GM12878 (cell line): ENCODE measurements around the gene SPATA2. TPM values are rescaled to one million over a fixed set of nuclear protein-coding genes. Genes with fewer than 3 reads are reported as not detected.

Source experiments
- ATAC-seq: fragments of 200-7000 bp; cut with Tn5 transposase; 3 replicates; pipeline ENCODE4 v1.9.1; 2020; ENCODE audit warnings: mild to moderate bottlenecking, moderate library complexity
- BruUV-seq: library from RNA; stranded (reverse); fragments of 400-500 nt; replicated peaks from 2 replicates; lab custom pipeline; 2021; lab: Mats Ljungman, UMichigan
- CTCF ChIA-PET: fragments of 300-600 bp; sonication (Branson Sonifier 250); formaldehyde crosslinking; extraction: SDS; loops from one replicate; lab custom pipeline; 2021; ENCODE audit warnings: inconsistent platforms; lab: Yijun Ruan, JAX
- POLR2A ChIA-PET: fragments of 350-600 bp; formaldehyde crosslinking; extraction: SDS; loops from one replicate; lab custom pipeline; 2021; ENCODE audit warnings: inconsistent platforms; lab: Charles Lee
- RAD21 ChIA-PET: fragments of 300-600 bp; sonication (Branson Sonifier 250); formaldehyde crosslinking; loops from one replicate; lab custom pipeline; 2023; ENCODE audit warnings: antibody characterized with exemption; ENCODE audit not compliant: unreplicated experiment; lab: Charles Lee
- SMC1A ChIA-PET: fragments of 300-600 bp; sonication (Branson Sonifier 250); formaldehyde crosslinking; loops from one replicate; lab custom pipeline; 2023; ENCODE audit not compliant: unreplicated experiment, uncharacterized antibody; lab: Charles Lee
- DNase-seq: peaks from one replicate; pipeline ENCODE4 v3.0.0-alpha.2; 2011; ENCODE audit warnings: low read depth, low spot score
- FAIRE-seq: peaks from 3 replicates; lab custom pipeline; 2011; peaks lifted over from hg19 to GRCh38; lab: Jason Lieb, UNC
- H2AFZ ChIP-seq: 2 replicates; pipeline ENCODE4 v1.6.0; 2011; ENCODE audit warnings: low read depth, low read length, control low read depth; ENCODE audit not compliant: control insufficient read depth
- H3K27ac ChIP-seq: 2 replicates; pipeline ENCODE4 v1.5.1; 2011; ENCODE audit warnings: control low read depth; ENCODE audit not compliant: control insufficient read depth, insufficient read depth
- H3K27me3 ChIP-seq, 2 experiments: replicated peaks in 1 of 2; 2 replicates each; pipeline versions ENCODE4 v1.6.0 to v1.6.1; 2011; ENCODE audit warnings: low read length in 1 of 2; ENCODE audit not compliant: control insufficient read depth in 2 of 2, insufficient read depth in 2 of 2
- H3K36me3 ChIP-seq, 2 experiments: 2 replicates each; pipeline ENCODE4 v1.5.1; 2011; ENCODE audit warnings: low read length in 1 of 2; ENCODE audit not compliant: control insufficient read depth in 2 of 2, insufficient read depth in 2 of 2
- H3K4me1 ChIP-seq: 2 replicates; pipeline ENCODE4 v1.6.1; 2011; ENCODE audit warnings: mild to moderate bottlenecking, low read length, moderate library complexity, mixed read lengths; ENCODE audit not compliant: control insufficient read depth, insufficient read depth
- H3K4me2 ChIP-seq: 2 replicates; pipeline ENCODE4 v1.6.0; 2011; ENCODE audit warnings: control low read depth; ENCODE audit not compliant: control insufficient read depth, insufficient read depth
- H3K4me3 ChIP-seq: fragments of 200-600 bp; sonication (generic); 2 replicates; pipeline ENCODE4 v1.5.1; 2016
- H3K79me2 ChIP-seq: 2 replicates; pipeline ENCODE4 v1.6.0; 2011; ENCODE audit warnings: low read length; ENCODE audit not compliant: control insufficient read depth, insufficient read depth
- H3K9ac ChIP-seq: 2 replicates; pipeline ENCODE4 v1.8.0; 2011; ENCODE audit warnings: low read length, control low read depth, mixed read lengths; ENCODE audit not compliant: control insufficient read depth, insufficient read depth
- H3K9me3 ChIP-seq: replicated peaks from 3 replicates; pipeline ENCODE4 v1.5.1; 2011; ENCODE audit warnings: mild to moderate bottlenecking, low read length; ENCODE audit not compliant: control insufficient read depth, insufficient read depth
- H4K20me1 ChIP-seq: 2 replicates; pipeline ENCODE4 v1.6.0; 2011; ENCODE audit not compliant: control insufficient read depth, insufficient read depth
- GABPA ChIP-seq: IDR thresholded peaks from 2 replicates; pipeline ENCODE4 v1.6.1; 2014; ENCODE audit warnings: antibody characterized with exemption, low read depth, mild to moderate bottlenecking, inconsistent platforms
- HDAC2 ChIP-seq: fragments of 200-600 bp; sonication (generic); IDR thresholded peaks from 2 replicates; pipeline ENCODE4 v1.6.1; 2017
- KAT2A ChIP-seq: conservative IDR thresholded peaks from 2 replicates; pipeline ENCODE4 v1.6.1; 2011; ENCODE audit warnings: low read depth, low read length; ENCODE audit not compliant: control insufficient read depth
- WGBS: methylation state at CpG from one replicate; pipeline ENCODE4 v1.1.6; 2016; ENCODE audit warnings: low lambda C conversion rate; ENCODE audit not compliant: insufficient replicate concordance, insufficient coverage; ENCODE audit errors: missing lambda C conversion rate; 5-methylcytosine and 5-hydroxymethylcytosine counted together
- in situ Hi-C: fragments of 300-500 bp; cut with MboI; formaldehyde crosslinking; loops from 9 replicates; pipeline ENCODE4 v1.14.3; 2018; ENCODE audit warnings: mixed read lengths
- intact Hi-C: fragments of 100-400 bp; cut with micrococcal nuclease; formaldehyde crosslinking; loops from one replicate; pipeline ENCODE4 v1.14.2; 2022; ENCODE audit not compliant: unreplicated experiment
- polyA plus RNA-seq, 11 experiments: library from polyadenylated mRNA; depleted of rRNA in 4 of 11; unstranded in 6 of 11; stranded (reverse) in 5 of 11; fragments of >200 nt; fragmentation: Nextera tagmentation in 4 of 11; fragmentation: Illumina TruSeq in 1 of 11; extraction: Ambion mirVana in 4 of 11; extraction: Trizol in 1 of 11; gene quantifications; 1 replicate in 1 of 11; 2 replicates in 10 of 11; pipeline versions ENCODE4 v1.2.1 to v1.2.3, GENCODE V29; 2011 to 2016; ENCODE audit warnings: inconsistent platforms in 2 of 11, missing spikeins in 2 of 11, low read depth in 1 of 11
- total RNA-seq, 4 experiments: library from RNA; depleted of rRNA in 3 of 4; stranded (reverse); fragments of >200 nt in 3 of 4; fragmentation: Illumina TruSeq in 1 of 4; extraction: Trizol in 1 of 4; gene quantifications; 2 replicates each; pipeline versions ENCODE4 v1.2.1 to v1.2.3, GENCODE V29; 2013 to 2021
- TF ChIP-seq, protein P1 (sequence below): fragments of 450-650 bp; IDR thresholded peaks from 2 replicates; pipeline ENCODE4 v1.6.1; 2017; ENCODE audit warnings: mild to moderate bottlenecking, moderate library complexity
- TF ChIP-seq, protein P2 (sequence below): IDR thresholded peaks from 2 replicates; pipeline ENCODE4 v1.6.1; 2012; ENCODE audit warnings: mild to moderate bottlenecking, low read depth, low read length

The SPATA2 gene
- total and polyA plus RNA-seq, 10 of the 15 experiments (the other 5 are each of a cell fraction or from before 2014, with no cell fraction given) = 0.93 to 11.7 (median 5.6) TPM

DNA sequence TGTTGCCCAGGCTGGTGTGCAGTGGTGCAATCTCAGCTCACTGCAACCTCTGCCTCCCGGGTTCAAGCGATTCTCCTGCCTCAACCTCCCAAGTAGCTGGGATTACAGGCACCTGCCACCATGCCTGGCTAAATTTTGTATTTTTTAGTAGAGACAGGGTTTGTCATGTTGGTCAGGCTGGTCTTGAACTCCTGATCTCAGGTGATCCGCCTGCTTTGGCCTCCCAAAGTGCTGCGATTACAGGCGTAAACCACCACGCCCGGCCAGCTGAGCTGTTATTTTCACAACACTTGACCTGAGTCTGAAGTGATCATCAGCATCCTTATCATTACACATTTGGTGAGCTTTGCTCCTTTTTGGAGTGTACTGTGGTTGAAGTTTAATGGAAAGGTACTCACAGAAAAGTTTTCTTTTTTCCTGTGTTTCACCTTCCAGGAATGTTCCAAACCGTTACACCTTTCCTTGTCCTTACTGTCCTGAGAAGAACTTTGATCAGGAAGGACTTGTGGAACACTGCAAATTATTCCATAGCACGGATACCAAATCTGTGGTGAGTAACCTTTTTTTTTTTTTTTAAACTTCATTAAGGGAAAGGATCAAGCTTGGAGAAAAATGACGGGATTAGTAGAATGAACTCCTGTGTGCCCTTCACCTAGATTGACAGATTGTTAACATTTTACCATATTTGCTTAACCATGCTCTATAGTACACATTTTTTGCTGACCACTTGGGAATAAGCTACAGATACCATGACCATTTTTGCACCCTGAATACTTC, 30.6 kb upstream of the SPATA2 start:
- DNase-seq (no peak), ATAC-seq (no peak), FAIRE-seq (no peak)
- H3K9me3 ChIP-seq = no peaks in the 10 kb centered on the region
- intact Hi-C loops (no loop called here), in situ Hi-C loops (no loop called here)
- TF ChIP-seq HDAC2 = no peak
- no peak overlapping the region for H3K4me3 ChIP-seq
- no peak overlapping the region for H3K4me2 ChIP-seq
- H3K79me2 ChIP-seq = peaks cover 13% of the 10 kb centered on the region
- ChIA-PET POLR2A (interaction anchor here (1.0 kb wide), 1 partner anchor 120 kb away, joined by 3 read pairs; no protein-coding TSS in a partner anchor), CTCF (interaction anchor here (0.7 to 1.1 kb wide), 5 partner anchors 11 to 126 kb away, joined by 3 to 4 read pairs (median 3); partner anchors contain the start of gene SPATA2), SMC1A (no interaction called here), RAD21 (interaction anchor here (1.4 kb wide), 1 partner anchor 11 kb away, joined by 3 read pairs; no protein-coding TSS in a partner anchor)
- no peak overlapping the region for H3K9ac ChIP-seq
- no peaks in the 10 kb centered on the region for H3K27me3 ChIP-seq
- no peak overlapping the region for H2AFZ ChIP-seq
- no peak overlapping the region for H3K27ac ChIP-seq
- no TSS peak for BruUV-seq
- no peaks in the 10 kb centered on the region for H3K4me1 ChIP-seq
- peaks cover 8 to 32% of the 10 kb centered on the region in 2 experiments for H3K36me3 ChIP-seq
- peaks cover 4% of the 10 kb centered on the region; the same call in 1 of the 2 replicates for H4K20me1 ChIP-seq
- WGBS = 94% methylated on average over 10 of the region's 10 CpGs

DNA sequence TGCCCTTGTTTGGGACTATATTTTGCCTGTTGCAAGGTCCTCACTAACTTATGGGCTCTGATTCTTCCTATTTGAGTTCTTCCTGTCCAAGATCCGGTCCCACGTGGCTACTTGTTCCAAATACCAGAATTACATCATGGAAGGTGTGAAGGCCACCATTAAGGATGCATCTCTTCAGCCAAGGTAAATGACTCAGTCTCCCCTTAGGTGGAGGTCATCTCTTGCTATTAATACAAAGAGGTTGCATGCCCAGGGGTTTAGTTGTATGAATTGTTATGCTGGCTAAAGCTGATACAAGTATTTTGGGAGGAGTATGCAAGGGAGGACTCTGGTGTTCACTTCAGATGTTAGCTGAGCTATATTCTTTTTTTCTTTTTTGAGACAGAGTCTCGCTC, 30.0 kb upstream of the SPATA2 start:
- 67% methylated on average over 3 of the region's 3 CpGs for WGBS
- H2AFZ ChIP-seq = no peak overlapping the region
- no peak overlapping the region for H3K4me2 ChIP-seq
- no peak for FAIRE-seq
- no peak for DNase-seq
- H4K20me1 ChIP-seq = peaks cover 4% of the 10 kb centered on the region; the same call in 1 of the 2 replicates
- no peak overlapping the region for H3K4me3 ChIP-seq
- ATAC-seq = no peak
- H3K9me3 ChIP-seq = no peaks in the 10 kb centered on the region
- intact Hi-C loops (no loop called here), in situ Hi-C loops (no loop called here)
- peaks cover 16% of the 10 kb centered on the region for H3K79me2 ChIP-seq
- BruUV-seq = no TSS peak
- ChIA-PET SMC1A (no interaction called here), CTCF (interaction anchor here (0.9 to 1.1 kb wide), 4 partner anchors 11 to 126 kb away, joined by 3 to 4 read pairs (median 3); no protein-coding TSS in a partner anchor), POLR2A (interaction anchor here (0.7 kb wide), 1 partner anchor 143 kb away, joined by 4 read pairs; no protein-coding TSS in a partner anchor), RAD21 (no interaction called here)
- no peak overlapping the region for H3K9ac ChIP-seq
- peaks cover 8 to 33% of the 10 kb centered on the region in 2 experiments for H3K36me3 ChIP-seq
- H3K27me3 ChIP-seq = no peaks in the 10 kb centered on the region
- no peaks in the 10 kb centered on the region for H3K4me1 ChIP-seq
- H3K27ac ChIP-seq = no peak overlapping the region
- TF ChIP-seq, protein P1, sequence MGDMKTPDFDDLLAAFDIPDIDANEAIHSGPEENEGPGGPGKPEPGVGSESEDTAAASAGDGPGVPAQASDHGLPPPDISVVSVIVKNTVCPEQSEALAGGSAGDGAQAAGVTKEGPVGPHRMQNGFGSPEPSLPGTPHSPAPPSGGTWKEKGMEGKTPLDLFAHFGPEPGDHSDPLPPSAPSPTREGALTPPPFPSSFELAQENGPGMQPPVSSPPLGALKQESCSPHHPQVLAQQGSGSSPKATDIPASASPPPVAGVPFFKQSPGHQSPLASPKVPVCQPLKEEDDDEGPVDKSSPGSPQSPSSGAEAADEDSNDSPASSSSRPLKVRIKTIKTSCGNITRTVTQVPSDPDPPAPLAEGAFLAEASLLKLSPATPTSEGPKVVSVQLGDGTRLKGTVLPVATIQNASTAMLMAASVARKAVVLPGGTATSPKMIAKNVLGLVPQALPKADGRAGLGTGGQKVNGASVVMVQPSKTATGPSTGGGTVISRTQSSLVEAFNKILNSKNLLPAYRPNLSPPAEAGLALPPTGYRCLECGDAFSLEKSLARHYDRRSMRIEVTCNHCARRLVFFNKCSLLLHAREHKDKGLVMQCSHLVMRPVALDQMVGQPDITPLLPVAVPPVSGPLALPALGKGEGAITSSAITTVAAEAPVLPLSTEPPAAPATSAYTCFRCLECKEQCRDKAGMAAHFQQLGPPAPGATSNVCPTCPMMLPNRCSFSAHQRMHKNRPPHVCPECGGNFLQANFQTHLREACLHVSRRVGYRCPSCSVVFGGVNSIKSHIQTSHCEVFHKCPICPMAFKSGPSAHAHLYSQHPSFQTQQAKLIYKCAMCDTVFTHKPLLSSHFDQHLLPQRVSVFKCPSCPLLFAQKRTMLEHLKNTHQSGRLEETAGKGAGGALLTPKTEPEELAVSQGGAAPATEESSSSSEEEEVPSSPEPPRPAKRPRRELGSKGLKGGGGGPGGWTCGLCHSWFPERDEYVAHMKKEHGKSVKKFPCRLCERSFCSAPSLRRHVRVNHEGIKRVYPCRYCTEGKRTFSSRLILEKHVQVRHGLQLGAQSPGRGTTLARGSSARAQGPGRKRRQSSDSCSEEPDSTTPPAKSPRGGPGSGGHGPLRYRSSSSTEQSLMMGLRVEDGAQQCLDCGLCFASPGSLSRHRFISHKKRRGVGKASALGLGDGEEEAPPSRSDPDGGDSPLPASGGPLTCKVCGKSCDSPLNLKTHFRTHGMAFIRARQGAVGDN = no peak
- TF ChIP-seq GABPA = no peak
- TF ChIP-seq, protein P2, sequence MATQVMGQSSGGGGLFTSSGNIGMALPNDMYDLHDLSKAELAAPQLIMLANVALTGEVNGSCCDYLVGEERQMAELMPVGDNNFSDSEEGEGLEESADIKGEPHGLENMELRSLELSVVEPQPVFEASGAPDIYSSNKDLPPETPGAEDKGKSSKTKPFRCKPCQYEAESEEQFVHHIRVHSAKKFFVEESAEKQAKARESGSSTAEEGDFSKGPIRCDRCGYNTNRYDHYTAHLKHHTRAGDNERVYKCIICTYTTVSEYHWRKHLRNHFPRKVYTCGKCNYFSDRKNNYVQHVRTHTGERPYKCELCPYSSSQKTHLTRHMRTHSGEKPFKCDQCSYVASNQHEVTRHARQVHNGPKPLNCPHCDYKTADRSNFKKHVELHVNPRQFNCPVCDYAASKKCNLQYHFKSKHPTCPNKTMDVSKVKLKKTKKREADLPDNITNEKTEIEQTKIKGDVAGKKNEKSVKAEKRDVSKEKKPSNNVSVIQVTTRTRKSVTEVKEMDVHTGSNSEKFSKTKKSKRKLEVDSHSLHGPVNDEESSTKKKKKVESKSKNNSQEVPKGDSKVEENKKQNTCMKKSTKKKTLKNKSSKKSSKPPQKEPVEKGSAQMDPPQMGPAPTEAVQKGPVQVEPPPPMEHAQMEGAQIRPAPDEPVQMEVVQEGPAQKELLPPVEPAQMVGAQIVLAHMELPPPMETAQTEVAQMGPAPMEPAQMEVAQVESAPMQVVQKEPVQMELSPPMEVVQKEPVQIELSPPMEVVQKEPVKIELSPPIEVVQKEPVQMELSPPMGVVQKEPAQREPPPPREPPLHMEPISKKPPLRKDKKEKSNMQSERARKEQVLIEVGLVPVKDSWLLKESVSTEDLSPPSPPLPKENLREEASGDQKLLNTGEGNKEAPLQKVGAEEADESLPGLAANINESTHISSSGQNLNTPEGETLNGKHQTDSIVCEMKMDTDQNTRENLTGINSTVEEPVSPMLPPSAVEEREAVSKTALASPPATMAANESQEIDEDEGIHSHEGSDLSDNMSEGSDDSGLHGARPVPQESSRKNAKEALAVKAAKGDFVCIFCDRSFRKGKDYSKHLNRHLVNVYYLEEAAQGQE = no peak
- TF ChIP-seq KAT2A = no peak
